ENCODE results near the gene XIRP2.
"Not testable (repeated sequence)": the region's sequence is repeated elsewhere in the genome, so short reads cannot be mapped to it uniquely, and the experiment has no call there.

XIRP2 gene

DNA sequence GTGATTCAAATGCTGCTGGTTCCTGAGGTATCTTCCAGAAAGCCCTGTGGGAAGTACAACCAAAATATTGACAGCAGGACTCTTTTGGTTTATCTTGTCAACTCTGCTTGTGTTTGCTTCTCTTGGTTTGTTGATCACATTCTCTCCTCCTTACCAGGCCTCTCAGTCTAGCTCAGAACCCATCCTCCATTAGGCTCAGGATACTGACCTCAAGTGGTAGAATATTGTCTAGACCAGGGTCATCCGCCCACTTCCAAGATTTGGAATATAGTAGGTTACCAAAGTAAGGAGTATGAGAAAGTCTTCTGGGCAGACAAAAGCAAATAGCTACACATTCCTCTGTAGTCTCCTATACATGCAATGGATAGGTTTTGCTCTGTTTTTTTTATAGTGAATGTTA is 56.6 kb downstream of the XIRP2 start:
- DNase-seq, result no peak

DNA sequence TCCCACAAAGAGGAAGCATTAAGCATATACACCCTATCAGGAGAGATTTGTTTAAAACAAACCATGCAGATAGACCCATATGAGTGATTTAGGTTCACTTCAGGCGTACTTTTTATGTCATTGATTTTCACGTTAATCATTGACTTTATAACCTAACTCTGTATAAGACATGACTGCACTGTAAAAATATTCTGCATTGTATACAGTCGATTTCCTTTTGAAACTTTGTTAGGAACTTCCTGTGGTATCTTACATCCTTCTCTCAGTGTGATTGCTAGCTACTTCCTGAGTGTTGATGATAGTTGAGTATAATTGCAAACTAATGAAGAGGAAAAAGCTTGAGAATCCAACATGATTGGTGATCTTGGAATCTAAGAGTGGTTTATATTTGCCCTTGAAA is 69.4 kb downstream of the XIRP2 start:
- no peak for DNase-seq

DNA sequence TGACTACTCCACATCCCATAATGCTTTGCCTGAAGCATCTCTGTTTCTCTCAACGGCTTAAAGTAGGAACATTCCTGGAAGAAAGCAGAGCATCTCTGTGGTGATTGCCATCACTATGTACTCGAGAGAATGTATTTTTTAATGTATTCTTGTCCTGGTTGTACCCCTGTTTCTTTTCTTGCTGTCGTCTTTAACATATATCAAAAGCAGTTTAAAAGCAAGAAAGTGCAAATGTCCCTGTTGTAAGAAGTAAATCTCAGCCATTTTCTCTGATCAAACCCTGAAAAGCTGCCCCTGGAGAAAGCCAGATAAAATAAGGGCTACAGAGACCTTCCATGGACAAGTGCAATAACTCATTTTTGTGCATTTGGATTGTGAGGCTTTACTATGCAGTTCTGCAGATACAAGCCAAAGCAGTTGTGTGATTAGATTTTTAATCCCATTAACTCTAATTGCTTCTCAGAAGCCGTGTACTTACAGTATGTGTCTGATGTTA is 70.8 kb downstream of the XIRP2 start:
- no peak for DNase-seq

- no peak for DNase-seq
These were observed 71.3 kb downstream of the XIRP2 start for GRCh38 chr2:166959556-166959955.

DNA sequence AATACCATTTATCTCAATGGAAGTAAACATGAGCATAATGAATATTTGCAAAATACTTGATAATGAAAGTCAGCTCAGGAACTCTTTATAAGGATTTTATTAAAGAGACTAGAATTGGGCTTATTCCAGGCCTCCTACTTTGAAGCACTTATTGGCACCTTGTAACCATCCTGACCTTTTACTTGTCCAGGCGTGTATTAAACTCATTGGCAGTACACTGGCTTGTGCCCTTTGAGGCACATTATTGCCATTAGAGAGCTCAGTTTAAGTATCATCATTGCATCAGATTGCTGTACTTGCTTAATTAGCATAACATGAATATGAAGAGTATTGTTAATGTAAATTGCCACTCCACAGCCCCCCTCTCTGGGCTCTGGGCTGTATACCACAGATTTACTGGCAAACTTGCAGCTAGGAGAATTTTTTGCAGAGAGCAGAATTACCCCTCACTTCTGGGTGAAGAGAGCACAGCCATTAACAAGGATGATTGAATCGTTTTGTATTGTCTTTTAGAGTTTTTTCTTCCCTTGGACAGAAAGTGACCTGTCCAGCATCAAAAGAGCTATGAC is 72.5 kb downstream of the XIRP2 start:
- DNase-seq, result no peak

- no peak for DNase-seq
These were observed 73.7 kb downstream of the XIRP2 start for GRCh38 chr2:166961933-166962332.

DNA sequence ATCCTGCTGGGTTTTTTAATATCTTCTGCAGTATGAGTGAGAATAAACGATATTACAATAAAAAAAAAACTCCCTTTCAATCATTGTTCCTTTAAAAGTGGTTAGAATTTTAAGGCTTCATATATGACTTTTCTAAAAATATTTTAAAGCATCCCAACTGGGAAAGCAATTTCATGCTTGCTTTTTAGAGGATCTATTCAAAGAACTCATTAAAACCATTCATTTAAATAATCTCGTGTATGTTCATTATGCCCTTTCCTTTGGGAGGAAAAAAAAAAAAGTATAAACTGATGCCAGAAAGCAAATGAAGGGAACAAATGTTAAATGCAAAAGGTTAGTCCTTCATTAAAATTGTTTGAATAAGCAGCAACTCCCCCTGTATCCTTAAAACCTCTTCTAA is 81.2 kb downstream of the XIRP2 start:
- DNase-seq, result no peak

DNA sequence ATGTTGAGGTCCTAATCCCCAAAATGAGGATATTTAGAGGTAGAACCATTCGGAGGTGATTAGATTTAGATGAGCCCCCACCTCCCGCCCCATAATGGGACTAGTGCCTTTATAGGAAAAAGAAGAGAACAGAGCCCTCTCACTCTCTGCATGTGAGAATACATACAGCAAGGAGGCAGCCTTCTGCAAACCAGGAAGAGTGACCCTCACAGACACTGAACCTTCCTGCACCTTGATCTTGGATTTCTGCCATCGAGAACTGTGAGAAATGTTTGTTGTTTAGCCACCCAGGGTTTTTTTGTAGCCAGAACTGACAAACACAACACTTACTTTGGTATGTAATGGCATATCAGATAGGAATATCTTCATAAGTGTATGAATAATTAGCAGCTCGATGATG is 83.7 kb downstream of the XIRP2 start:
- no peak for DNase-seq

GRCh38 chr2:166972418-166972817 is 84.1 kb downstream of the XIRP2 start:
- no peak for DNase-seq

- no peak for DNase-seq
These were observed 95.9 kb downstream of the XIRP2 start for GRCh38 chr2:166984188-166984587.

GRCh38 chr2:166984797-166985196 is 96.5 kb downstream of the XIRP2 start:
- DNase-seq, result no peak

GRCh38 chr2:166994588-166995336 is 106.5 kb downstream of the XIRP2 start:
- no peak for DNase-seq

DNA sequence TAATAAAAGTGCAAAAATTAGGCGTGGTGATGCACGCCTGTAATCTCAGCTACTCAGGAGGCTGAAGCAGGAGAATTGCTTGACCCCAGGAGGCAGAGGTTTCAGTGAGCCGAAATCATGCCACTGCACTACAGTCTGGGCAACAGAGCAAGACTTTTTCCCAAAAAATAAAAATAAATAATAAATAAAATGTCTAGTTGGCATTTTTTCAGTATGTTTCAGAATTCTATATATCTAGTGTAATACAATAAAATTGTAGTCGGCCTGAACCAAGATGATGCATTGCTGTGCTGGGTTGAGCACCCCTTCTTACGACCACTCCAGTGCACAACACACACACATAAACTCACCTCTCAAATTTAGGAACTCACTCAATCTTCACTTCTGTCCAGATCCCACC is 108.2 kb downstream of the XIRP2 start:
- no peak for DNase-seq

DNA sequence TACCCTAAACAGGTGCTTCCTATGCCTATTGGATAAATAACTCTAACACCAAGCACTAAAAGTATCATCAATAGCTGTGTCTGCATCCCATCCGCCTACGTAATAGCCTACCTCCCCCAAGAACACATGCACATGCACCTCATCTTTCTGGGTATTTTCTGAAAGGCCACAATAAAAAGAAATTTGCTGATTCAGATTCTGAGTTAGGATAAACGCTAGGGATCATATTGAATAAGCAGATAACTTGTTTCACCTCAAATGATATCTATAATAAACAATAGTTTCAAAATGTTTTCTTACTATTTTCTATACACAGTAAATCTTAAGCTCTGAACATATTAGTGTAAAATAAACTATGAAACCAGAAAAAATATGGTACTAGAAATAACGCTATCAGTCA is 112.9 kb downstream of the XIRP2 start:
- DNase-seq, result no peak

DNA sequence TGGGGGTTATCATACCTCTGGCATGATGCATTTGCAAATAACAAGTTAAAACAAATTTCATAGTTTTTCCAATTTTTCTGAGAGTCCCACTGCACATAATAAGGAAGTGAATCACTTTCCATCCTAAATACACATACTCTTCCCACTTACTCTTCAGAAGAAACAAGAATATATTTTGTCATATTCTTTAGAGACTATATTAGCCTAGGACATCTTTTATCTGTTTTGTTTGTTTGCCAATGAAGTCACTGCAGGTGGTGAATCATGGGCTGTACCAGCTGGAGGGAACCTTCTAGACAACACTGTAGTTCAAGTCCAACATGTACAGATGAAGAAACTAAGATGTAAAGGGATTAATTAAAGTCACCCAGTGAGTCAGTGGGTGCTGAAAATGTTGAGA is 116.8 kb downstream of the XIRP2 start:
- no peak for DNase-seq

GRCh38 chr2:167013227-167013626 is 124.9 kb downstream of the XIRP2 start:
- DNase-seq, result no peak

DNA sequence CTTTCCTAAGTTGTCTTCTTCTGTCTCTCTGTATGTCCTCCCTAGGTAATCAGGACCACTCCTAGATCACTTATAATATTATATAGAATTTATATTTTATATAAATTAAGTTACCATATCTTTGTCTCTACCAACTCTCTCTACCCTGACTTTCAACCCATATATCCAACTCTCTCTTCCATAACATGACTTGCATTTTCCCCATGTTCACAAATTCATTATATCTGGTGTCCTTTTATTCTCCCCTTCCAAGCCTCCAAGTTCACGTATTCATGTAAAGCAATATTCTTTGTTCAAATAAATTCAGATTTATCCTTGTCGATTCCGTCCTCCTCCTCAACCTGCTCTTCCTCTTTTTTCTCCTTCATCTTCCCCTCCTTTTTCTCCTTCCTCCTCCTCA is 127.5 kb downstream of the XIRP2 start:
- no peak for DNase-seq

DNA sequence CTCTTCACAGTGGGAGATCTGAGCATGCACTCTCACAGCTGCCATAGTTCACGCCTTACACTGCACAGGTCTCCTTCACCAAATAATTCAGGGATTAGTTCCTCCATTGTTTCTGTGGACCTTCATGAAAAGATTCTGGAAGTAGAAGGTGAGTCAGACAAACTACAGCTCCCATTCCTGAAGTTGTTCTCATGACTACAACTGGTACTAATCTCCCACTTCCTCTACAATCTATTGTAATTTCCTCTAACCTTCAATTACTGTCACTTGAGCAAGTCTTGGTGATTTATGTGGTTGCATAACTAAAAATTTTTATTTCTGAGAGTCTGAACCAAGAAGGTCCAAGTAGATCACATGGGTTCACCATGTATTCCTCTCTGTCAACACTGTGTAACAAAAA is 128.7 kb downstream of the XIRP2 start:
- DNase-seq, result no peak

GRCh38 chr2:167018590-167018989 is 130.3 kb downstream of the XIRP2 start:
- no peak for DNase-seq

DNA sequence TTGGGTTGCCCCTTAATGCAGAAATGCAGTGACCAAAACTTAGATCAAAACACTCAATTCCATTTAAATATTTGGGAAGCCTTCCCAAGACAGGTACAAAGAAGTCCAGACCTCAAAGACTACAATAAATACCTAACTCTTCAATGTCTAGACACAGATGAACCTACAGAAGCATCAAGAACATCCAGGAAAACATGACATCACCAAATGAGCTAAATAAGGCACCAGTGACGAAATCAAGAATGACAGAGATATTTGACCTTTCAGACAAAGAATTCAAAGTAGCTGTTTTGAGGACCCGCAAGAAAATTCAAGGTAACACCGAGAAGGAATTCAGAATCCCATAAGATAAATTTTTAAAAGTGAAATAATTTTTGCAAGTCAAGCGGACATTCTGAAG is 140.2 kb downstream of the XIRP2 start:
- DNase-seq, result no peak

DNA sequence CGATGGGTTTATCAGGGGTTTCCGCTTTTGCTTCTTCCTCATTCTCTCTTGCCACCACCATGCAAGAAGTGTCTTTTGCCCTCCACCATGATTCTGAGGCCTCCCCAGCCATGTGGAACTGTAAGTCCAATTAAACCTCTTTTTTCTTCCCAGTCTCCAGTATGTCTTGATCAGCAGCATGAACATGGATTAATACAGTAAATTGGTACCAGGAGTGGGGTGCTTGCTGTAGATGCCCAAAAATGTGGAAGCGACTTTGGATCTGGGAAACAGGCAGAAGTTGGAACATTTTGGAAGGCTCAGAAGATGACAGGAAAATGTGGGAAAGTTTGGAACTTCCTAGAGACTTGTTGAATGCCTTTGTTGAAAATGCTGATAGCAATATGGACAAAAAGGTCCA is 146.7 kb downstream of the XIRP2 start:
- not testable (repeated sequence) for DNase-seq

DNA sequence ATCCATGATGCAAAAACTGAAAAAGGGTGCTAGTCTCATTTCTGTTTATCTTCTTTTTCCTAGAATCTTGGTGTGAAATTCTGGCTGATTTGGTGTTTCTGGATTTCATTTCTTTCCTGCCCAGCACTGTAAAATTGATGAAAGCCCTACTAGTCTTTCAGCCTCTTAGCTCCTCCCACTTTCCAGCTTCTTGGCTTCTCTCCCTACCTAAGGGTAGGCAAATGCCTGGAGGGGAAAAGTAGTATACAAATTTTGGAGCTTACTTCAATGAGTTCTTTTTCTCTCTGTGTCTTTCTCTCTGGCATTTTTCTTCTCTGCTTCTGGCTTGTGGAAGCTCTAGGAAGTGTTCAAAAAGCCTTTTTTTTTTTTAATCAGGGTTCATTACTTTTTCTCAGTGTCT is 160.5 kb downstream of the XIRP2 start:
- no peak for DNase-seq

GRCh38 chr2:167049659-167050058 is 161.4 kb downstream of the XIRP2 start:
- DNase-seq, result no peak

- no peak for DNase-seq
These were observed 164.5 kb downstream of the XIRP2 start for GRCh38 chr2:167052825-167053224.

DNA sequence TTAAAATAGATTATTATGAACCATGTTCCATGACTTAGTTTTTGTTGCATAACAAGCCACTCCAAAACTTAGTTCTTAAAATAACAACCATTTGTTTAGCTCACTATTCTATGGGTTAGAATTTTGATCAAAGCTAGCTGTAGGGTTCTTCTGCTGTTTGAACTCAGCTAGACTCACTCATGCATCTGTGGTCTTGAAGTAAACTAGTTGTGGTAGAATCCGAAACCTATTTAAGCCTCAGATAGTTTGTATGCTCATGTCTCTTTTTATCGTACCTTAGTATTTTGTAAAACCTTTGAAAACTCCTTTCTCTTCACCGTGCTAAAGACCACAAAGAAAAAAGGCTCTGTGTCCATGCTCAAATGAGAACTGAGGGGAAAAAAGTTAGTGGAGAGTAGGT is 166.6 kb downstream of the XIRP2 start:
- DNase-seq, result no peak
